ENCODE measurements around the gene UTS2R.
"Not testable (repeated sequence)": the region's sequence is repeated elsewhere in the genome, so short reads cannot be mapped to it uniquely, and the experiment has no call there.

The UTS2R gene

GRCh38 chr17:82334622-82335394 lies 36.8 kb upstream of the UTS2R start:
- DNase-seq, result peak; percentile 51

DNA sequence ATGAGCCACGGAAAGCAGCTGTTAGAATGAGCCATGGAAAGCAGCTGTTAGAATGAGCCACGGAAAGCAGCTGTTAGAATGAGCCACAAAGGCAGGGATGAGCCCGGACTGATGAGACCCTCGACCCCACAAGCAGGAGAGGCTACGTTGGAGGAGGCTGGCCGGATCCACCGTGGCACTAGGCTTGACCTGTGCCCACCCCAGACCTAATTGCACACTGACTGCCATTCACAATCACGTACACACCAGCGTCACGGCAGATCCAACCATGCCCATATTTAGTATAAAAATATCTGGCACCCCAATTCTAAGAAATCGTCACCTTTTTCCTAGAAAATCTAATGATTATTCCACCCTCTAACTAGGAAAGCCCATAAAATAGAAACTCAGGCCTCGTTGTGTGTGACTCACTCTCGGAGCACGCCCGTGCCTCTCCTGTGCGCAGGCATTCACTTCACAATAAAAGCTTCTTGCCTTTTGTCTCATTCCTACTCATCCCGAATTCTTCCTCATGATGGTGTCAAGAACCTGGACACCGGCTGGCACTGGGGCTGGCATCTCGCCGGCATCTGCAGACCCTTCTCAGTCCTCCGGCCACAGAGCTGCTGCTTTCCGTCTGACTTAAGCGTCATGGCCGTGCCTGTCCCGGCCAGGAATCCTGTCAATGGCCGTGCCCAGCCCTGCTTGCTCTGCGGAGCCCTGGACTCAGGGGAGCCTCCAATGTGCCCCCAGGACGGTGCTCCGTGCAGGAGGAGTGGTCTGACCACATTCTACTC lies 32.5 kb upstream of the UTS2R start:
- no peak for DNase-seq

GRCh38 chr17:82339634-82340580 lies 31.7 kb upstream of the UTS2R start:
- DNase-seq, result no peak

DNA sequence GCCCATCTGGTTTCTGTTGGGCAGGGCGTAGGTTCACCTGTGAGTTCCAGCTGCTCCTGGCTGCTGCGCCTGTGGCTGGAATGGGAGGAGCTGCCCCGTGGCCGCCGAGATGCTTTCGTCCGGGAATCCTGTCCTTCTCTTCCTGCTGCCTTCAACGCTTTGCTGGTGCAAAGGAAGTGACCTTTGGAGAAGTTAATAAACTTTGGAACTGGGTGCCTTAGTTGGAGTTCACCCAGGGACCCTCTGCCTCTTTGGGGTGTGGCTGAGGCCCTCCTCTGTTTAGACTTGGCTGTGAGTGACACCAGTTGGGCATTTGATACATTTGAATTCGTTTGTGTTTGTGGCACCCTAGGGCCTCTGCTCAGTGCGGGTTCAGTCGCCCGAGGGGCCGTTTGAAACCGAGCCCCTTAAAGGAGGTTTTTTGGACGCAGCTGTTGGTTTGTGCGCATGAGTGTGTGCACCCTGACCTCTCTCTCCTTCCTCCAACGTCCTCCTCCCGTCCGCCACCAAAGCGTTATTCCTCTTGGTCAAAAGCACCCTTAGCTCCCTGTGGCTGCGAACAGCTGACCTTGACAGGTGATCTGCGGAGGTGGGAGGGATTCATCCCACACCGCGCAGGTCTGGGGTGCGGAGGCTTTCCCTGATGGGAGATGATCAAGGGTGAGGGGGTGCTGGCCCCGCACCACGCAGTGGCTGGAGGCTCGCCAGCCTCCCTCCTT lies 29.0 kb upstream of the UTS2R start:
- no peak for DNase-seq

DNA sequence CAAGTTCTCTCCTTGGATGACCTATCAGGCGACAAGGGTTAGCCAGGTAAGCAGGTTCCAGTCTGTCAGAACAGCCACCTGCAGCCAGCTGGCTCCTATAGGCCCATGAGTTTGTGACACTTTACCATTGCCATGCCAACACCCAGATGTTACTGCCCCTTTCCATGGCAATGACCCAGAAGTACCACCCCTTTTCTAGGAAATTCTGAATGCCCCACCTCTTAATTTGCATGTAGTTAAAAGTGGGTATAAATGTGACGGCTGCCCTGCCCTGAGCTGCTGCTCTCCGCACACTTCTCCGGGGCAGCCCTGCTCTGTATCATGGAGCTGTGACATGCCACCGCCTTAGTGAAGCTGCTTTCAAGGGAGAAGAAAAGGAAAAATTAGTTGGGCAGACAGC lies 28.0 kb upstream of the UTS2R start:
- peak; percentile 44 for DNase-seq

- DNase-seq, result no peak
Measured at GRCh38 chr17:82344175-82344907, 27.2 kb upstream of the UTS2R start.

- DNase-seq, result peak; percentile 74
Measured at GRCh38 chr17:82345151-82345976, 26.2 kb upstream of the UTS2R start.

DNA sequence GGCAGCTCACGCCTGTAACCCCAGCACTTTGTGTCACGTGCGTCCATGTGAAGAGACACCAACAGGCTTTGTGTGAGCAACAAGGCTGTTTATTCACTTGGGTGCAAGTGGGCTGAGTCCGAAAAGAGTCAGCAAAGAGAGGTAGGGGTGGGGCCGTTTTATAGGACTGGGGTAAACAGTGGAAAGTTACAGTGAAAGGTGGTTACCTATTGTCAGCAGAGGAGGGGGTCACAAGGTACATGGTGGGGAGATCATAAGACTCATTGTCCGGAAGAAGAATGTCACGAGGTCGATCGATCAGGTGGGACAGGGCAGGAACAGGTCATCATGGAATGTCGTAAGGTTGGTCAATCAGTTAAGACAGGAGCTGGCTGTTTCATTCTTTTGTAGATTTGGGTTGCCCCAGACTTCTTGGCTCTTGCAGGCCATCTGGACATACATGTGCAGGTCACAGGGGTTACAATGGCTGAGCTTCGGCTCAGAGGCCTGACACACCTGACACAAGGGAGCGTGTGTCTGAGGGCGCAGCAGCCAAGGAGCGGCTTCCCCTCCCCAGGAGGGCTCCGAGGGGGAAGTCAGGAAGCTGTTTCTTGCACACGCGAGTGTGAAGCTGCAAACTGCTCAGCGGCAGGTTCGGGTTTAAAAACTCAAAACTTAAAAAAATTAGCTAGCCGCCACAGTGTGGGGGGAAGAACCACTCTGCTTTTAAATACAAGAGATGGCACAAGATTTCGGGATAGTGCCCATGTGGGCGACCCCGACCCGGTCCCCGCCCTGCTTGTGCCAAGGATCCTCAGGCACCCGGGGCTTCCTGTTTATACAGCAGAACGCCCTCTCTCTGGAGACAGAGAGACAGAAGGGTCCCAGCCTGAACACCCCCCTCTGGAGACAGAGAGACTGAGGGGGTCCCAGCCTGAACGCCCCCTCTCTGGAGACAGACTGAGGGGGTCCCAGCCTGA lies 24.9 kb upstream of the UTS2R start:
- DNase-seq, result peak; percentile 44

- DNase-seq, result not testable (repeated sequence)
Measured at GRCh38 chr17:82347994-82348393, 23.6 kb upstream of the UTS2R start.

- no peak for DNase-seq
Measured at GRCh38 chr17:82348434-82348833, 23.1 kb upstream of the UTS2R start.

DNA sequence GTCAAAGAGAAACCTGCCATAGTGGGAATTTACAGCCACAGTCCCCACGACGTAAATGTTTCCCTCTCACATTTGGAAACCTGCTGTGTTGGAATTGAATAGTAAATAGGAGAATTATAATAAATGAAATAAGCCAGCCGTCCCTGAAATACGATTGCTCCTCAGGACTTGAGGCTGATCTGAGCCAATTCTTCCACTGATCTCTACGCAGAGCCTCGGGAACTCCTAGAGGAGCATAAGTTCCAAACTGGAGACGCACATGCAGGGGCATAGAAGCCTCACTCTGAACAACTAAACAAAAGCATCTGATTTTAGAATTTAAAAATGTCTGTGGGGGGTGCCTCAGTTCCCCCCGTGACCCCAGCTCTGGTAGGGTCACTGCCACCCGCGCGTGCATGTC lies 22.7 kb upstream of the UTS2R start:
- no peak for DNase-seq

GRCh38 chr17:82349287-82349701 lies 22.3 kb upstream of the UTS2R start:
- no peak for DNase-seq

- DNase-seq, result peak; percentile 66
Measured at GRCh38 chr17:82350182-82351030, 21.2 kb upstream of the UTS2R start.

GRCh38 chr17:82351254-82351712 lies 20.3 kb upstream of the UTS2R start:
- DNase-seq, result no peak

DNA sequence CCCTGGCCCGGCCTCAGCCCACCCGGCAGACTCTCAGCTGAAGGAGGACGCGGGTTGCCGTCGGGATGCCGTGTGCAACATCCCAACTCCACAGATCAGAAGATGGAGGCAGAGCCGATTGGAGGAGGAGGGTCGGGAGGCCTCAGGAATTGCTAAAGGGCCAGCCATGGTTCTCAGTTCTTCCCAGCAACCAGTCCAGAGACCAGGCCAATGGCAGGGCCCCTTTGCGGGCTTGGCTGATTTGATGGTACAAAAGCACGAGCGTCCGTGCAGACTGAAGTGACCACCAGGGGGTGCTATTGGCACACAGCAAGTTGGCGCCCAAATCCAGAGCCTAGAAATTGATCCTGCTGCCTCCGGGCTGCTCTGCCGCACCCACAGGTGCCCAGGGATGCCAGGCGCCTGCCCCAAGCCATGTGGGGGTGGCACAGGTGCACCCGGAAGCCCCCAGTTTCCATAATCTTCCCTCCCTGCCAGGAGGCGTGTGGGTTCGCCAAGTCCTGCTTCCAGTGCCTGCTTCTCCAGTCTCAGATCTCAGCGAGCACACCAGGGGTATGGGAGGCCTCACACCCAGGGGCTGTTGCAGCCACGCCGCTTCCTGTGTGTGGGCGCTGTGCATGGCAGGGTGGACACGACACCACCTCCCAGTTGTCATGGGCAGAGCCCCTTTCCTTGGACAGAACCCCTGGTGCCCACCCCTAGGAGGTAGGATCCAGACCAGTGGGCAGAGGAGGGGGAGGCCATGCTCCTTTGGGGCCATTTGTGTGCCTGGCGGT lies 19.7 kb upstream of the UTS2R start:
- DNase-seq, result peak; percentile 94

GRCh38 chr17:82353484-82353883 lies 18.1 kb upstream of the UTS2R start:
- no peak for DNase-seq

DNA sequence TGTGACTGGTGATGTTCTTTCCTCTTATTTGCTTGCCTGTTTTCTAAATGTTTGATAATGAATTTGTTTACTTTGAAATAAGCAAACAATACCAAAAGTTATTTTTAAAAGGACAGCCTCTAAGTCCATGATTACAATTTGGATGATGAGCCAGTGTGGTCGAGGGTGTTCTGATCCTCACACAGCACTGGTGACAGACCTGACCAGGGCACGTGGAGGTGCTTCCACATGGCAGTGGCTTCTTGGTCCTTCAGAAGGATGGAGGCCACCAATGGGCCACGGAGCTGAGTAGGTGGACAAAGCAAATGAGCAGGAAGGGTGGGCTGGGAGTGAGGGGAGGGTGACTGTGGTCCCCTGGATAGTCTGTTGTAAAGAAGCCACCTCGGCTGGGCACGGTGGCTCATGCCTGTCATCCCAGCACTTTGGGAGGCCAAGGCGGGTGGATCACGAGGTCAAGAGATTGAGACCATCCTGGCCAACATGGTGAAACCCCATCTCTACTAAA lies 16.7 kb upstream of the UTS2R start:
- DNase-seq, result no peak

Measured in hematopoietic multipotent progenitor cell treated with erythropoietin and hydrocortisone succinate and interleukin-3 and kit ligand, for 4 days (in vitro differentiated cells).